Renal pelvis (tissue), 4 donors: Measurements from ENCODE around the gene KIRREL1. TPM values are rescaled to one million over a fixed set of nuclear protein-coding genes. Genes with fewer than 3 reads are reported as not detected.
"Not testable (repeated sequence)": the region's sequence is repeated elsewhere in the genome, so short reads cannot be mapped to it uniquely, and the experiment has no call there.

Experiments
- DNase-seq: peaks from one replicate; pipeline ENCODE4 v3.0.0-alpha.2; 2013
- polyA plus RNA-seq, 3 donors: library from polyadenylated mRNA; unstranded; fragments of 120-200 nt; gene quantifications; one replicate each; pipeline ENCODE4 v1.2.1, GENCODE V29; 2013; ENCODE audit not compliant: insufficient read length in 3 of 3

Gene KIRREL1
- polyA plus RNA-seq, 3 donors, result 185 to 203 (median 200) TPM

GRCh38 chr1:158124999-158125398 lies 131.6 kb downstream of the KIRREL1 start:
- DNase-seq, result peak; percentile 96

GRCh38 chr1:158126425-158126824 lies 133.0 kb downstream of the KIRREL1 start:
- no peak for DNase-seq

- not testable (repeated sequence) for DNase-seq
These were observed 135.1 kb downstream of the KIRREL1 start for GRCh38 chr1:158128531-158128930.

GRCh38 chr1:158131217-158131616 lies 137.8 kb downstream of the KIRREL1 start:
- DNase-seq, result no peak

- no peak for DNase-seq
These were observed 147.3 kb downstream of the KIRREL1 start for GRCh38 chr1:158140764-158141192.

GRCh38 chr1:158145173-158145719 lies 151.8 kb downstream of the KIRREL1 start:
- no peak for DNase-seq

- DNase-seq, result no peak
These were observed 152.7 kb downstream of the KIRREL1 start for GRCh38 chr1:158146165-158146564.

- no peak for DNase-seq
These were observed 153.3 kb downstream of the KIRREL1 start for GRCh38 chr1:158146739-158147138.

- no peak for DNase-seq
These were observed 154.0 kb downstream of the KIRREL1 start for GRCh38 chr1:158147401-158147800.

- no peak for DNase-seq
These were observed 154.4 kb downstream of the KIRREL1 start for GRCh38 chr1:158147869-158148268.

GRCh38 chr1:158148468-158148867 lies 155.0 kb downstream of the KIRREL1 start:
- no peak for DNase-seq

GRCh38 chr1:158149175-158149574 lies 155.7 kb downstream of the KIRREL1 start:
- no peak for DNase-seq

Other genes starting within 250 kb of the KIRREL1 start
- under 1 TPM in 1 of 3 donors, not detected in 2; 0.11 TPM for gene FCRL2, start 216.5 kb upstream of the KIRREL1 start, polyA plus RNA-seq
- gene FCRL1, start 173.5 kb upstream of the KIRREL1 start, polyA plus RNA-seq, result under 1 TPM; 0.09 to 0.15 (median 0.12) TPM
- gene CD5L, start 151.8 kb upstream of the KIRREL1 start, polyA plus RNA-seq, result not detected
- gene CD1D, start 187.2 kb downstream of the KIRREL1 start, polyA plus RNA-seq, result 1 to 10 TPM; 4.7 to 6.8 (median 5.7) TPM